Hepatocyte (in vitro differentiated cells): Measurements from ENCODE around the gene SAMD11.

Experiments used
- EZH2 ChIP-seq: fragments of 200-600 bp; sonication (generic); IDR thresholded peaks from 2 replicates; pipeline ENCODE4 v1.6.1; 2016; ENCODE audit warnings: antibody characterized with exemption, mild to moderate bottlenecking, borderline replicate concordance
- EZH2phosphoT487 ChIP-seq: fragments of 200-600 bp; sonication (generic); IDR thresholded peaks from one replicate; pipeline ENCODE4 v1.6.1; 2018; ENCODE audit warnings: antibody characterized with exemption, mild to moderate bottlenecking, low read depth, moderate library complexity; ENCODE audit not compliant: unreplicated experiment, severe bottlenecking
- TF ChIP-seq, protein P1 (sequence below): fragments of 200-600 bp; sonication (generic); IDR thresholded peaks from 2 replicates; pipeline ENCODE4 v1.5.1; 2016; ENCODE audit warnings: antibody characterized with exemption, mild to moderate bottlenecking; ENCODE audit not compliant: poor library complexity

DNA sequence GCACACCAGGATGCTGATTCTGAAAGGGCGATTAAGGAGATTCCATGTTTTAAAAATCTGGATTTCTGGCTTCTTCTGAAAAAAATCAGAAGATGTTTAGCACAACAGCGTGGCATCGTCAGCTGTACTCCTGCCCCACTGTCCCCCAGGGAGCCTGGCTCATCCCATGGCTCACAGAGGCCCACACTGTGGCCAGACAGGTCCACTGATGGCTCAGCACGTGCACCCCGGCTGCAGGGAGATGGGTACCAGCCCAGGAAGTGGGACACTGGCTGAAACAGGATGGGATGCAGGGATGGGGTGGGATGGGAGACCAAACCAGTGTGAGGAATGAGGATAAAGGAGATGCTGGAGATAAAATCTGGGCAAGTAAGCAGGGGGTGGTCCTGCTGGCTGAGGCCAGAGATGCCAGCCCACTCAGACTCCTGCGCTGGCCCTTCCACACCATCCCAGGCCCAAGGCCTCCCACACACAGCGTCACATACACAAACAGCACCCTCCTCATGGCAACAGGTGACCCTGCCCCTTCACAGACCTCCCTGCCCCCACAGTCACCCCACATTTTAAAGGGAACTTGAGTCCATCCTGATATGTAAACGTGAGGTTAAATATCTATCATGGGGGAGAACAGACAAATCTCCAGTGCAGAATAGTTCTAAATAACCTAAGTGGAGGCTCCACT lies 23.9 kb upstream of the SAMD11 start:
- TF ChIP-seq EZH2 (no peak), EZH2phosphoT487 (no peak)
- TF ChIP-seq, protein P1, sequence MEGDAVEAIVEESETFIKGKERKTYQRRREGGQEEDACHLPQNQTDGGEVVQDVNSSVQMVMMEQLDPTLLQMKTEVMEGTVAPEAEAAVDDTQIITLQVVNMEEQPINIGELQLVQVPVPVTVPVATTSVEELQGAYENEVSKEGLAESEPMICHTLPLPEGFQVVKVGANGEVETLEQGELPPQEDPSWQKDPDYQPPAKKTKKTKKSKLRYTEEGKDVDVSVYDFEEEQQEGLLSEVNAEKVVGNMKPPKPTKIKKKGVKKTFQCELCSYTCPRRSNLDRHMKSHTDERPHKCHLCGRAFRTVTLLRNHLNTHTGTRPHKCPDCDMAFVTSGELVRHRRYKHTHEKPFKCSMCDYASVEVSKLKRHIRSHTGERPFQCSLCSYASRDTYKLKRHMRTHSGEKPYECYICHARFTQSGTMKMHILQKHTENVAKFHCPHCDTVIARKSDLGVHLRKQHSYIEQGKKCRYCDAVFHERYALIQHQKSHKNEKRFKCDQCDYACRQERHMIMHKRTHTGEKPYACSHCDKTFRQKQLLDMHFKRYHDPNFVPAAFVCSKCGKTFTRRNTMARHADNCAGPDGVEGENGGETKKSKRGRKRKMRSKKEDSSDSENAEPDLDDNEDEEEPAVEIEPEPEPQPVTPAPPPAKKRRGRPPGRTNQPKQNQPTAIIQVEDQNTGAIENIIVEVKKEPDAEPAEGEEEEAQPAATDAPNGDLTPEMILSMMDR = no peak
